GM06990 (cell line): ENCODE data around the gene C9orf72.

Source experiments
- DNase-seq: peaks from one replicate; pipeline ENCODE4 v3.0.0-alpha.2; 2011; ENCODE audit not compliant: insufficient read length; ENCODE audit errors: extremely low read depth
- H3K27me3 ChIP-seq: replicated peaks from 2 replicates; pipeline ENCODE4 v1.6.0; 2011; ENCODE audit warnings: low read length; ENCODE audit not compliant: control insufficient read depth, insufficient read depth
- H3K36me3 ChIP-seq: 2 replicates; pipeline ENCODE4 v1.5.1; 2011; ENCODE audit warnings: low read length; ENCODE audit not compliant: control insufficient read depth, insufficient read depth
- H3K4me3 ChIP-seq: replicated peaks from 2 replicates; pipeline ENCODE4 v1.5.1; 2011; ENCODE audit warnings: low read depth, mild to moderate bottlenecking, control low read depth, low read length
- TF ChIP-seq, protein P1 (sequence below): IDR thresholded peaks from 2 replicates; pipeline ENCODE4 v1.5.1; 2011; ENCODE audit warnings: low read length, control low read depth, mild to moderate bottlenecking, inconsistent platforms; ENCODE audit not compliant: insufficient read depth, poor library complexity, severe bottlenecking

The C9orf72 gene

GRCh38 chr9:27564670-27565069, 8.6 kb downstream of the C9orf72 start:
- no peak for DNase-seq
- H3K4me3 ChIP-seq, result no peak overlapping the region
- TF ChIP-seq, protein P1, sequence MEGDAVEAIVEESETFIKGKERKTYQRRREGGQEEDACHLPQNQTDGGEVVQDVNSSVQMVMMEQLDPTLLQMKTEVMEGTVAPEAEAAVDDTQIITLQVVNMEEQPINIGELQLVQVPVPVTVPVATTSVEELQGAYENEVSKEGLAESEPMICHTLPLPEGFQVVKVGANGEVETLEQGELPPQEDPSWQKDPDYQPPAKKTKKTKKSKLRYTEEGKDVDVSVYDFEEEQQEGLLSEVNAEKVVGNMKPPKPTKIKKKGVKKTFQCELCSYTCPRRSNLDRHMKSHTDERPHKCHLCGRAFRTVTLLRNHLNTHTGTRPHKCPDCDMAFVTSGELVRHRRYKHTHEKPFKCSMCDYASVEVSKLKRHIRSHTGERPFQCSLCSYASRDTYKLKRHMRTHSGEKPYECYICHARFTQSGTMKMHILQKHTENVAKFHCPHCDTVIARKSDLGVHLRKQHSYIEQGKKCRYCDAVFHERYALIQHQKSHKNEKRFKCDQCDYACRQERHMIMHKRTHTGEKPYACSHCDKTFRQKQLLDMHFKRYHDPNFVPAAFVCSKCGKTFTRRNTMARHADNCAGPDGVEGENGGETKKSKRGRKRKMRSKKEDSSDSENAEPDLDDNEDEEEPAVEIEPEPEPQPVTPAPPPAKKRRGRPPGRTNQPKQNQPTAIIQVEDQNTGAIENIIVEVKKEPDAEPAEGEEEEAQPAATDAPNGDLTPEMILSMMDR, result no peak
- no peaks in the 10 kb centered on the region for H3K36me3 ChIP-seq
- H3K27me3 ChIP-seq, result no peaks in the 10 kb centered on the region

GRCh38 chr9:27563738-27564430, 9.4 kb downstream of the C9orf72 start:
- Histone ChIP-seq H3K4me3 (no peak overlapping the region), H3K27me3 (no peaks in the 10 kb centered on the region), H3K36me3 (no peaks in the 10 kb centered on the region)
- DNase-seq, result no peak
- TF ChIP-seq, protein P1, result no peak

DNA sequence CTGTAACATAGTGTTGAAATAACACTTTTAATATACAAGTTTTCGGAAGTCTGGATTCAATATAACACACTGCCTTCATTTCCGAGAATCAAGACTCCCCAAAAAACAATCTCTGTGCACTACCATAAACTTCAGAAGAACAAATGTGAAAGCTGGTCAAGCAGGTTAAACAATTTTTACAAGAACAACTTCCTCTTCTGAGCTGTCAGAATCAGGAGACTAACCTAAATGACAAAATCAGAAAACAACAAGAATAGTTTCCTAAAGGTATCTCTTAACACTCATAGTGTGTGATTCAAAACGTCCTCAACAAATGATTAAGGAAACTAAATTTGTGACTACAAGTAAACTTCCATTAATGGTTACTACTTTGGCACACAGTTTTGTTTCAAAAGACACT, 11.6 kb downstream of the C9orf72 start:
- TF ChIP-seq, protein P1, result no peak
- DNase-seq, result no peak
- no peak overlapping the region for H3K4me3 ChIP-seq
- no peaks in the 10 kb centered on the region for H3K27me3 ChIP-seq
- H3K36me3 ChIP-seq, result no peaks in the 10 kb centered on the region

DNA sequence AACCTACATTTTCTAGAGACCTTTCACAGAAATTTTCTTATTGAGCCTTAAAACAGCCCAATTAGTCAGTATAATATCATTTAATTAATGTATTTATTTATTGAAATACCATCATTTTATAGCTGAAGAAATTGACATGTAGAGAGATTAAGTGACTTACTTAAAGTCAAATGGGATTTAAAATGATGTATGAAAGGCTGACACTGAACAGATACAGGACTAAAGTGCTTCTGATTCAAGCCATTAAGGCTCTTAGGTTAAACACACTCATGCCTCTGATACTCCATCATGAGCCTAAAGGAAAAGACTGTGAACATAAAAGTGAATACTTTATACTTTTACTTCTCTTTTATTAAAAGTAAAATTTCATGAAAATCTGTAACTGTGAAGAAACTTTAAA, 12.8 kb downstream of the C9orf72 start:
- DNase-seq, result no peak
- H3K27me3 ChIP-seq, result no peaks in the 10 kb centered on the region
- no peaks in the 10 kb centered on the region for H3K36me3 ChIP-seq
- H3K4me3 ChIP-seq, result no peak overlapping the region
- TF ChIP-seq, protein P1, result no peak

DNA sequence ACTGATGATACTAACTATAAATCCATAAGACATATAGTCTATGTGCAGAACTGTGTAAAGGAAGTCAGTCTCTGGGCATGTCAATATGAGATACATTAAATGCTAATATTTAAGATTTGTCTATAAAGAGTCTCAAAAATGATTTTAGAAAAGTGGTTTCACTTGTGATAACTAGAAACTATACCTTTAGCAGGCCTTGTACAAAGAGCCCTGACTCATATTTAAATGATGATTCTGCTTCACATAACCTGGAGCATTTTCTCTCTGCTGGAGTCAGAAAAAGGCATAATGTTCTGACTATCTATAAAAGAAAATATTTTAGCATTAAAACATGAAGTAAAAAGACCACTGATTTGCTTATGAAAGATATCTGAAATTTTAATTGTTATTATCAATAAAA, 15.0 kb downstream of the C9orf72 start:
- Histone ChIP-seq H3K27me3 (no peaks in the 10 kb centered on the region), H3K4me3 (no peak overlapping the region), H3K36me3 (no peaks in the 10 kb centered on the region)
- TF ChIP-seq, protein P1, result no peak
- DNase-seq, result no peak

DNA sequence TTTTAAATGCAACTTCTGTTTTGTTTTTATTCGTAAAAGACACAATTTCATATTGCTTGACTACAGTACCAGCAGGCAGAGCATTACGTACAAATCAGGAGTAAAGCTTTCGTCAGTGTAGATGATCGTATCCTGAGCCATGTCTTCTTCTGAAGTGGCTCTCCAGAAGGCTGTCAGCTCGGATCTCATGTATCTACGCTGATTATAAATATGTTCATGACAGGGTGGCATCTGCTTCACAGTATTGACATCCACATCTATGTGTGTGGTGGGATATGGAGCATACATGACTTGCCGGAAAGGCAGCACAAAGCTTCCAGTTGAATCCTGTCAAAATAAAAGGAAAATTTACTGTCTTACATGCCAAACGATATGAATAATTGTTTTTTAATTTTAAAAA, 16.8 kb downstream of the C9orf72 start:
- no peaks in the 10 kb centered on the region for H3K27me3 ChIP-seq
- no peak for DNase-seq
- H3K4me3 ChIP-seq, result no peak overlapping the region
- no peaks in the 10 kb centered on the region for H3K36me3 ChIP-seq
- TF ChIP-seq, protein P1, result no peak
